OCI-LY7 (cell line): ENCODE results near the gene TRAF3.

Experiments used
- CTCF ChIP-seq: fragments of 200-600 bp; sonication (generic); conservative IDR thresholded peaks from 2 replicates; pipeline ENCODE4 v1.5.1; 2014; ENCODE audit warnings: mild to moderate bottlenecking, antibody characterized with exemption, low read length, moderate library complexity, mixed read lengths
- EZH2phosphoT487 ChIP-seq: fragments of 200-600 bp; sonication (generic); IDR thresholded peaks from 2 replicates; pipeline ENCODE4 v1.6.1; 2018; ENCODE audit warnings: low read depth, borderline replicate concordance, mild to moderate bottlenecking, mixed run types, antibody characterized with exemption, low read length, moderate library complexity, mixed read lengths

GRCh38 chr14:102757646-102758045 lies 19.6 kb upstream of the TRAF3 start:
- TF ChIP-seq CTCF, result no peak
- no peak for TF ChIP-seq EZH2phosphoT487
